Keratinocyte (primary cell): ENCODE data around the gene ZNF605. TPM values are rescaled to one million over a fixed set of nuclear protein-coding genes. Genes with fewer than 3 reads are reported as not detected.

Experiments used
- DNase-seq: peaks from one replicate; pipeline ENCODE4 v3.0.0-alpha.2; 2011; ENCODE audit warnings: low read depth, missing footprints, low spot score
- FAIRE-seq: peaks from 2 replicates; lab custom pipeline; 2011; peaks lifted over from hg19 to GRCh38; lab: Jason Lieb, UNC
- H2AFZ ChIP-seq: 2 replicates; pipeline ENCODE4 v1.6.0; 2012; ENCODE audit warnings: low read length, control low read depth, inconsistent platforms; ENCODE audit not compliant: control insufficient read depth
- H3K27ac ChIP-seq: 2 replicates; pipeline ENCODE4 v1.5.1; 2011; ENCODE audit warnings: low read length; ENCODE audit not compliant: control insufficient read depth, insufficient read depth
- H3K27me3 ChIP-seq: 3 replicates; pipeline ENCODE4 v1.6.0; 2011; ENCODE audit warnings: low read length; ENCODE audit not compliant: control insufficient read depth, insufficient read depth; ENCODE audit errors: extremely low read depth
- H3K36me3 ChIP-seq, 2 experiments: 2 replicates in 1 of 2; 3 replicates in 1 of 2; pipeline ENCODE4 v1.5.1; 2011; ENCODE audit warnings: low read length in 2 of 2, mild to moderate bottlenecking in 1 of 2; ENCODE audit not compliant: control insufficient read depth in 2 of 2, insufficient read depth in 2 of 2; ENCODE audit errors: extremely low read depth in 1 of 2
- H3K4me1 ChIP-seq: 3 replicates; pipeline ENCODE4 v1.5.1; 2011; ENCODE audit warnings: low read length; ENCODE audit not compliant: control insufficient read depth, insufficient read depth; ENCODE audit errors: extremely low read depth
- H3K4me2 ChIP-seq: 3 replicates; pipeline ENCODE4 v1.6.0; 2011; ENCODE audit warnings: low read depth, low read length; ENCODE audit not compliant: control insufficient read depth, insufficient read depth; ENCODE audit errors: extremely low read depth
- H3K4me3 ChIP-seq, 3 experiments: fragments of 200-600 bp in 1 of 3; sonication (generic) in 1 of 3; 2 replicates in 2 of 3; 3 replicates in 1 of 3; pipeline ENCODE4 v1.5.1; 2011 to 2016; ENCODE audit warnings: low read length in 3 of 3, mild to moderate bottlenecking in 3 of 3, control low read depth in 2 of 3, inconsistent platforms in 1 of 3, low read depth in 1 of 3, mixed read lengths in 1 of 3, mixed run types in 1 of 3, moderate library complexity in 1 of 3; ENCODE audit not compliant: control insufficient read depth in 2 of 3, insufficient read depth in 2 of 3; ENCODE audit errors: extremely low read depth in 1 of 3
- H3K79me2 ChIP-seq: 2 replicates; pipeline ENCODE4 v1.6.0; 2012; ENCODE audit warnings: low read length; ENCODE audit not compliant: control insufficient read depth, insufficient read depth
- H3K9ac ChIP-seq: 3 replicates; pipeline ENCODE4 v1.6.0; 2011; ENCODE audit warnings: low read length; ENCODE audit not compliant: control insufficient read depth, insufficient read depth; ENCODE audit errors: extremely low read depth
- H3K9me1 ChIP-seq: 3 replicates; pipeline ENCODE4 v1.6.0; 2011; ENCODE audit warnings: low read length; ENCODE audit not compliant: control insufficient read depth, insufficient read depth; ENCODE audit errors: extremely low read depth
- H3K9me3 ChIP-seq: 2 replicates; pipeline ENCODE4 v1.5.1; 2012; ENCODE audit warnings: low read depth, low read length; ENCODE audit not compliant: control insufficient read depth
- H4K20me1 ChIP-seq: 3 replicates; pipeline ENCODE4 v1.6.0; 2011; ENCODE audit warnings: low read length; ENCODE audit not compliant: control insufficient read depth, insufficient read depth; ENCODE audit errors: extremely low read depth
- EZH2 ChIP-seq: IDR thresholded peaks from one replicate; pipeline ENCODE4 v1.6.1; 2012; ENCODE audit warnings: inconsistent platforms, mild to moderate bottlenecking, low read length, moderate library complexity
- dilution Hi-C: fragments of 300-500 bp; cut with MboI; formaldehyde crosslinking; loops from one replicate; pipeline ENCODE4 v1.7.0; 2020; ENCODE audit warnings: low sequenced_read_pairs; ENCODE audit not compliant: extremely low pct_ligation_motif_present
- polyA plus RNA-seq, 5 experiments: library from polyadenylated mRNA; depleted of rRNA in 3 of 5; stranded (reverse) in 3 of 5; stranded (forward) in 1 of 5; unstranded in 1 of 5; fragments of >200 nt; gene quantifications; 1 replicate in 1 of 5; 2 replicates in 3 of 5; 3 replicates in 1 of 5; pipeline versions ENCODE4 v1.2.1 to v1.2.3, GENCODE V29; 2011 to 2012; ENCODE audit warnings: missing spikeins in 2 of 5, low read depth in 1 of 5, low replicate concordance in 1 of 5
- TF ChIP-seq, protein P1 (sequence below), 3 experiments: IDR thresholded peaks in 1 of 3; conservative IDR thresholded peaks in 1 of 3; optimal IDR thresholded peaks in 1 of 3; 2 replicates in 2 of 3; 3 replicates in 1 of 3; pipeline versions ENCODE3 to v1.5.1; 2011; ENCODE audit warnings: low read length in 3 of 3, mild to moderate bottlenecking in 3 of 3, moderate library complexity in 2 of 3, control low read depth in 1 of 3, inconsistent platforms in 1 of 3; ENCODE audit not compliant: insufficient read depth in 2 of 3; ENCODE audit errors: extremely low read depth in 1 of 3

The ZNF605 gene
- polyA plus RNA-seq, 1 donor (not counting 4 experiments of a cell fraction or from before 2014, with no cell fraction given) = 12.5 TPM

DNA sequence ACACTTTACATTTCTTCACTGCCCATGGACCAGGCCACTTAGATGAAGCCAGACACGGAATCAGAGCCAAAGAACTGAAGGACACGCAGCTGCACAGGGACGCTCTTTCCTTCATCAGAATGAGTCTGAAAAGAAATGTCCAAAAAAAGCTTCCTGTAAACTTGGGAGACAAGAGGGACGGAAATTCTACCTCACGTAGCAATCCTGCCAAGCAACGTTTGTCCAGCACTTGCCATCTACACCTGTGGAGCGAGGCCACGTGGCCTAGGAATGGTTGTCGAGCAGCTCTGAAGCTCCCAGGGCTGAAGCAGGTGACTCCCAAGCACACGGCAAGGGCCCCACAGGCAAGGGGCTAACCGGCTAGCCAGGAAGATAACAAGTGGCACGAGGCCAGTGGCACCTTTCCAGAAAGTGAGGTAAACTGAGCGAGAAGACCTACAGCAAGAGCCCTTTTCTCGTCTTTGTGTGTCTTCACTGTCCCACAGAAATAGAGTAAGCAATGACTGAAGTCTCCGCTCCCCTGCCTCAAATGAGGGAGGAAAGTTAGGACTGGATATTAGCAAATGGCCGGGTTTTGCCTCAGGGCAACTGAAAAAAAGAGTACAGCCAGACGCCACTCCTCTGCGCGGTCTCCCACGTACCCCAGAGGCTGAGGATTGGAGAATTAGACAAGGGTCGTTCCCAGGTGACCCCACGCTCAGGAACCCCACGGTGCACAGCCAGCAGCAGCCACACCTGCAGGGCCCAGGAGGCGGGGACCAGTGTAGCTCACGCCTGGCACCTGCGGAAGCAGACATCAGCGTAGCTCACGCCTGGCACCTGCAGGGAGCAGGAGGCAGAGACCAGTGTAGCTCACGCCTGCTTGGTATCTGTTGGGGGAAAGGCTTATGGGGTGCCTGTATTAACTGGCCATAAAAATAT, 7.7 kb downstream of the ZNF605 start:
- Histone ChIP-seq H4K20me1 (no peaks in the 10 kb centered on the region), H3K4me2 (no peak overlapping the region), H3K4me3 (no peak overlapping the region), H3K27ac (no peak overlapping the region), H3K4me1 (no peaks in the 10 kb centered on the region), H3K9me1 (no peaks in the 10 kb centered on the region), H3K36me3 (peaks cover 13 to 15% of the 10 kb centered on the region in 2 experiments), H3K79me2 (peaks cover 38% of the 10 kb centered on the region), H2AFZ (no peak overlapping the region), H3K27me3 (no peaks in the 10 kb centered on the region), H3K9ac (no peak overlapping the region), H3K9me3 (peaks cover 28% of the 10 kb centered on the region)
- dilution Hi-C loops = no loop called here
- DNase-seq (no peak), FAIRE-seq (no peak)
- no peak for TF ChIP-seq EZH2
- TF ChIP-seq, protein P1, sequence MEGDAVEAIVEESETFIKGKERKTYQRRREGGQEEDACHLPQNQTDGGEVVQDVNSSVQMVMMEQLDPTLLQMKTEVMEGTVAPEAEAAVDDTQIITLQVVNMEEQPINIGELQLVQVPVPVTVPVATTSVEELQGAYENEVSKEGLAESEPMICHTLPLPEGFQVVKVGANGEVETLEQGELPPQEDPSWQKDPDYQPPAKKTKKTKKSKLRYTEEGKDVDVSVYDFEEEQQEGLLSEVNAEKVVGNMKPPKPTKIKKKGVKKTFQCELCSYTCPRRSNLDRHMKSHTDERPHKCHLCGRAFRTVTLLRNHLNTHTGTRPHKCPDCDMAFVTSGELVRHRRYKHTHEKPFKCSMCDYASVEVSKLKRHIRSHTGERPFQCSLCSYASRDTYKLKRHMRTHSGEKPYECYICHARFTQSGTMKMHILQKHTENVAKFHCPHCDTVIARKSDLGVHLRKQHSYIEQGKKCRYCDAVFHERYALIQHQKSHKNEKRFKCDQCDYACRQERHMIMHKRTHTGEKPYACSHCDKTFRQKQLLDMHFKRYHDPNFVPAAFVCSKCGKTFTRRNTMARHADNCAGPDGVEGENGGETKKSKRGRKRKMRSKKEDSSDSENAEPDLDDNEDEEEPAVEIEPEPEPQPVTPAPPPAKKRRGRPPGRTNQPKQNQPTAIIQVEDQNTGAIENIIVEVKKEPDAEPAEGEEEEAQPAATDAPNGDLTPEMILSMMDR (optimal IDR thresholded peaks at IDR 0.05 in 1 of 3, IDR thresholded peaks at IDR 0.05 in 1 of 3, conservative IDR thresholded peaks at IDR 0.05 in 1 of 3; ENCODE audit: extremely low read depth in 1 of 3, insufficient read depth in 2 of 3, low read length in 3 of 3) = no peak

DNA sequence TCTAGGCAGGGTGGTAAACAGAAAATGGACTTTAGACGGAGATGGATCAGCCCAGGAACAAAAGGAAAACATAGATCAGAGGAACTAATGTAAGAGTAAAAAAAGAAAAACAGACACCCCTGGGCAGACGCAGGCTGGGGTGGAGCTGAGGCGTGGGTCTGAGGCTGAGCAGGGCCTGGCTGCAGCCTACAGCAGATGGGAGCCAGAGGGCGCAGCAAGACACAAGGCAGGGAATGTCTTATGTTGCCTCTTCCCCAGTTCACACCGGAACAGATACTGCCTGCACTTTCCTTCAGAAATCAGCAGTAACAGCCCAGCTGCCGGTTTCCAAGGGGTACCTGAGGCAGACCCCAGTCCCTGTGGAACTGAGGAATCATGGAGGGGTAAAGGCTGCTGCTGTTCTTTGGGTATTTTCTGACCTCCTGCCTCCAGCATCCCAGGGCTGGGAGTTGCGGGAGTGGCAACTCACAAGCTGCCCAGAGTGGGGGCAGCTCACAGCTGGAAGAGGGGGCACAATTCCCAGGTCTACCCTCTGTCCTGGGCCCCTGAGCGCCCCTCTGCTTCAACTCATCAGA, 9.8 kb downstream of the ZNF605 start:
- FAIRE-seq = no peak
- Histone ChIP-seq H3K36me3 (peaks cover 19 to 28% of the 10 kb centered on the region in 2 experiments), H3K79me2 (peaks cover 21% of the 10 kb centered on the region)

More for the DNA sequence above, 9.8 kb downstream of the ZNF605 start:
- H3K4me2 ChIP-seq = no peak overlapping the region
- peaks cover 34% of the 10 kb centered on the region for H3K9me3 ChIP-seq
- no peaks in the 10 kb centered on the region for H4K20me1 ChIP-seq
- DNase-seq = no peak
- no peaks in the 10 kb centered on the region for H3K4me1 ChIP-seq
- TF ChIP-seq, protein P1 (optimal IDR thresholded peaks at IDR 0.05 in 1 of 3, IDR thresholded peaks at IDR 0.05 in 1 of 3, conservative IDR thresholded peaks at IDR 0.05 in 1 of 3; ENCODE audit: extremely low read depth in 1 of 3, insufficient read depth in 2 of 3, low read length in 3 of 3) = no peak
- TF ChIP-seq EZH2 = no peak
- no peak overlapping the region for H3K27ac ChIP-seq
- no peaks in the 10 kb centered on the region for H3K9me1 ChIP-seq
- dilution Hi-C loops = no loop called here
- H3K9ac ChIP-seq = no peak overlapping the region
- H2AFZ ChIP-seq = no peak overlapping the region
- H3K27me3 ChIP-seq = no peaks in the 10 kb centered on the region
- no peak overlapping the region for H3K4me3 ChIP-seq
